ENCODE data around the gene DDIT3. TPM values are rescaled to one million over a fixed set of nuclear protein-coding genes. Genes with fewer than 3 reads are reported as not detected.

DDIT3 gene
- total RNA-seq, 1 donor from 2014 or later, result 17.7 TPM

GRCh38 chr12:57552835-57553313 lies 32.6 kb upstream of the DDIT3 start:
- Mint-ChIP-seq H3K4me1 (ENCODE audit: unreplicated experiment) (peaks cover 12% of the 10 kb centered on the region), H3K27me3 (peaks cover 62% of the 10 kb centered on the region), H3K36me3 (no peaks in the 10 kb centered on the region), H3K4me3 (no peak overlapping the region), H3K9me3 (no peaks in the 10 kb centered on the region), H3K27ac (no peak overlapping the region)
- TF ChIP-seq CTCF (conservative IDR thresholded peaks at IDR 0.05), result no peak
- DNase-seq (ENCODE audit: extremely low spot score, unreplicated experiment), result no peak

- Mint-ChIP-seq H3K36me3 (no peaks in the 10 kb centered on the region), H3K4me1 (ENCODE audit: unreplicated experiment) (peaks cover 13% of the 10 kb centered on the region), H3K27ac (no peak overlapping the region), H3K9me3 (no peaks in the 10 kb centered on the region), H3K27me3 (peaks cover 68% of the 10 kb centered on the region), H3K4me3 (no peak overlapping the region)
- no peak for DNase-seq (ENCODE audit: extremely low spot score, unreplicated experiment)
- TF ChIP-seq CTCF (conservative IDR thresholded peaks at IDR 0.05), result no peak
Observed at GRCh38 chr12:57552306-57552651, 32.0 kb upstream of the DDIT3 start.

GRCh38 chr12:57551637-57552305 lies 31.5 kb upstream of the DDIT3 start:
- Mint-ChIP-seq H3K27ac (no peak overlapping the region), H3K4me1 (ENCODE audit: unreplicated experiment) (peaks cover 17% of the 10 kb centered on the region), H3K4me3 (peak overlapping the region; percentile 79), H3K9me3 (no peaks in the 10 kb centered on the region), H3K27me3 (peaks cover 71% of the 10 kb centered on the region), H3K36me3 (no peaks in the 10 kb centered on the region)
- no peak for TF ChIP-seq CTCF (conservative IDR thresholded peaks at IDR 0.05)
- no peak for DNase-seq (ENCODE audit: extremely low spot score, unreplicated experiment)

GRCh38 chr12:57550641-57551549 lies 30.6 kb upstream of the DDIT3 start:
- peaks cover 71% of the 10 kb centered on the region for H3K27me3 Mint-ChIP-seq

More at GRCh38 chr12:57550641-57551549, 30.6 kb upstream of the DDIT3 start:
- no peak overlapping the region for H3K27ac Mint-ChIP-seq
- no peak for DNase-seq (ENCODE audit: extremely low spot score, unreplicated experiment)
- no peaks in the 10 kb centered on the region for H3K9me3 Mint-ChIP-seq
- H3K4me3 Mint-ChIP-seq, result peak overlapping the region; percentile 79
- no peaks in the 10 kb centered on the region for H3K36me3 Mint-ChIP-seq
- peaks cover 20% of the 10 kb centered on the region for H3K4me1 Mint-ChIP-seq (ENCODE audit: unreplicated experiment)
- TF ChIP-seq CTCF (conservative IDR thresholded peaks at IDR 0.05), result no peak
